MM.1S (cell line): ENCODE measurements around the gene LMO7.

Experiments
- EZH2phosphoT487 ChIP-seq: fragments of 300-600 bp; sonication (generic); IDR thresholded peaks from 2 replicates; pipeline ENCODE4 v1.6.1; 2018; ENCODE audit warnings: antibody characterized with exemption, low read length
- TF ChIP-seq, protein P1 (sequence below): fragments of 300-600 bp; sonication (generic); IDR thresholded peaks from 2 replicates; pipeline ENCODE4 v1.5.1; 2016; ENCODE audit warnings: antibody characterized with exemption, low read length, mixed read lengths

DNA sequence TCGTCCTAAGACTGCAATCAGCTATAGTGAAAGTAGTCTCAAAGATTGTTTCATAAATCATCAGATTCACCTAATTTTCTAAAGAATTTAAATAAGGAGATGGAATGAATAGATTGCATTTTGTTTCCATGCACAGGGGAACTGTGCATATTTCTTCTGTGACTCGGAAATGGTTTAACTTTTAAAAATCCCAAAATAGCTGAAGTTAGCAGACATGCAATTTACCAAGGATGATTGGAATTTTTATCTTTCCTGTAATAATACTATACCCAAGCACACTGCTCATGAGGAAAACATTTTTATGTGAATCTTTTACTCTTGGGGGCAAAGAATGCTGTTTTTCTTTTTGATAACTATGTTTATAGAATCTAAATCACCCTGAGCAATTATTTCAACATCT lies 15.0 kb upstream of the LMO7 start:
- TF ChIP-seq, protein P1, sequence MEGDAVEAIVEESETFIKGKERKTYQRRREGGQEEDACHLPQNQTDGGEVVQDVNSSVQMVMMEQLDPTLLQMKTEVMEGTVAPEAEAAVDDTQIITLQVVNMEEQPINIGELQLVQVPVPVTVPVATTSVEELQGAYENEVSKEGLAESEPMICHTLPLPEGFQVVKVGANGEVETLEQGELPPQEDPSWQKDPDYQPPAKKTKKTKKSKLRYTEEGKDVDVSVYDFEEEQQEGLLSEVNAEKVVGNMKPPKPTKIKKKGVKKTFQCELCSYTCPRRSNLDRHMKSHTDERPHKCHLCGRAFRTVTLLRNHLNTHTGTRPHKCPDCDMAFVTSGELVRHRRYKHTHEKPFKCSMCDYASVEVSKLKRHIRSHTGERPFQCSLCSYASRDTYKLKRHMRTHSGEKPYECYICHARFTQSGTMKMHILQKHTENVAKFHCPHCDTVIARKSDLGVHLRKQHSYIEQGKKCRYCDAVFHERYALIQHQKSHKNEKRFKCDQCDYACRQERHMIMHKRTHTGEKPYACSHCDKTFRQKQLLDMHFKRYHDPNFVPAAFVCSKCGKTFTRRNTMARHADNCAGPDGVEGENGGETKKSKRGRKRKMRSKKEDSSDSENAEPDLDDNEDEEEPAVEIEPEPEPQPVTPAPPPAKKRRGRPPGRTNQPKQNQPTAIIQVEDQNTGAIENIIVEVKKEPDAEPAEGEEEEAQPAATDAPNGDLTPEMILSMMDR = no peak
- TF ChIP-seq EZH2phosphoT487 = no peak
